Mesendoderm (in vitro differentiated cells): ENCODE measurements around the gene CDH2.

Experiments
- DNase-seq: peaks from one replicate; pipeline ENCODE4 v3.0.0; 2013
- H2AK5ac ChIP-seq: 2 replicates; pipeline ENCODE4 v1.6.1; 2013; ENCODE audit warnings: low read length, inconsistent platforms
- H2BK120ac ChIP-seq: 2 replicates; pipeline ENCODE4 v1.6.1; 2013; ENCODE audit warnings: low read depth, mild to moderate bottlenecking, low read length, moderate library complexity, mixed read lengths
- H2BK15ac ChIP-seq: replicated peaks from 2 replicates; pipeline ENCODE4 v1.6.1; 2013; ENCODE audit warnings: low read depth, mild to moderate bottlenecking, moderate library complexity
- H2BK5ac ChIP-seq: 2 replicates; pipeline ENCODE4 v1.6.1; 2013; ENCODE audit warnings: low read length, inconsistent platforms
- H3K18ac ChIP-seq: 2 replicates; pipeline ENCODE4 v1.6.1; 2013; ENCODE audit warnings: mild to moderate bottlenecking, low read length, mixed read lengths
- H3K23ac ChIP-seq: one replicate; pipeline ENCODE4 v1.6.1; 2013; ENCODE audit warnings: low read length
- H3K27ac ChIP-seq: 2 replicates; pipeline ENCODE4 v1.5.1; 2013; ENCODE audit warnings: low read depth, mild to moderate bottlenecking, inconsistent platforms, low read length, moderate library complexity
- H3K27me3 ChIP-seq: 2 replicates; pipeline ENCODE4 v1.6.1; 2013; ENCODE audit warnings: low read length, control low read depth, mild to moderate bottlenecking, inconsistent platforms; ENCODE audit not compliant: insufficient read depth, poor library complexity
- H3K36me3 ChIP-seq: 2 replicates; pipeline ENCODE4 v1.6.1; 2013; ENCODE audit warnings: low read length, inconsistent platforms; ENCODE audit not compliant: control insufficient read depth, insufficient read depth
- H3K4ac ChIP-seq: one replicate; pipeline ENCODE4 v1.6.1; 2013; ENCODE audit warnings: low read depth, mild to moderate bottlenecking, low read length, moderate library complexity
- H3K4me1 ChIP-seq: 2 replicates; pipeline ENCODE4 v1.6.1; 2013; ENCODE audit warnings: low read depth, low read length, inconsistent platforms; ENCODE audit not compliant: control insufficient read depth
- H3K4me2 ChIP-seq: 2 replicates; pipeline ENCODE4 v1.6.1; 2013; ENCODE audit warnings: low read length
- H3K4me3 ChIP-seq: 2 replicates; pipeline ENCODE4 v1.5.1; 2013; ENCODE audit warnings: mild to moderate bottlenecking, low read length
- H3K56ac ChIP-seq: one replicate; pipeline ENCODE4 v1.6.1; 2013; ENCODE audit warnings: low read length
- H3K79me1 ChIP-seq: 2 replicates; pipeline ENCODE4 v1.6.1; 2013; ENCODE audit warnings: low read length, inconsistent platforms
- H3K79me2 ChIP-seq: 2 replicates; pipeline ENCODE4 v1.6.1; 2013; ENCODE audit warnings: mild to moderate bottlenecking, low read length; ENCODE audit not compliant: control insufficient read depth, insufficient read depth
- H3K9ac ChIP-seq: 2 replicates; pipeline ENCODE4 v1.6.1; 2013; ENCODE audit warnings: low read length, inconsistent platforms
- H4K5ac ChIP-seq: one replicate; pipeline ENCODE4 v1.6.1; 2013; ENCODE audit warnings: low read length
- H4K8ac ChIP-seq: one replicate; pipeline ENCODE4 v1.6.1; 2013; ENCODE audit warnings: low read depth, mild to moderate bottlenecking, control low read depth, low read length, moderate library complexity
- WGBS: extraction: QIAGEN DNeasy Blood & Tissue Kit; methylation state at CpG from one replicate; pipeline ENCODE4 v1.1.7; 2013; ENCODE audit warnings: low lambda C conversion rate, missing lambda C conversion rate; ENCODE audit not compliant: insufficient coverage; ENCODE audit errors: extremely low coverage; 5-methylcytosine and 5-hydroxymethylcytosine counted together

CDH2 gene

DNA sequence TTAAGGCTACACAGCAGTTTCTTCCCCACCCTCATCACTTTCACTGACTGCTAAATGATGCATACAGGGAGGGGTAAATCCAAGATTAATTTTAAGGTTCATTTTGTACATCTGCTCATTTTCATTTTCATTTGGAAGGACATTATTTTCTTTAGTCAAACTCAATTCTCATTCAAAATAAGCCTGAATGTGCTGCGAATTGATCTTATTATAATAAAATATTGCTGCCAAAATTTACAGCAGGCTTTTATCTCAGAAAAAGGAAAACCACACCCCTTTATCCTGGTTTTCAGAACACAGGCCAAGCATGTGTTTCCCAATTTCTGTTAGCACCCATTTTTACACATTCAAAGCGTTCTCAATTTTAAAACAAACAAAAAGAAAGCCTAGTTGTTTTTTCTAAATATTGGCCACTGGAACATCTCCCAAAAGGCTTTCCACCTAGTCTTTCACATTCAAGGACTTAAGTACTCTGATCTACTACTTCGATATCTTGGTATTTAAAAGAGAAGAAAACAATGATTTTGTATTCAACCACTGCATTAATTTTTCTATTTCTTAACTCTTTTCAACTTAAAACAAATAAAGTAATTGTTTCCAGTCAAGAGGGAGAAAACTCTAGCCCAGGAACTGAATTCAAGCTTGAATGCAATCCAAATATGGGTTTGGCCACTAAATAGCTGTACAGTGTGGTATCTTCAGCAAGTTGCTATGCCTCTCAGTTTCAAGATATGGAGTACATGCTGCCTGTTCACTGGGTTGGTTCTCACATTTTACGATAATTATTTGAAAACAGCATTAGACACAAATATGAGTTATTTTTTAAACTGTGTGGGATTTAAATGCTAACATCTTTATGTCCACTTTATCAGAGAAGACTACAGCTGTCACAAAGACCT, 52.5 kb downstream of the CDH2 start:
- no peak for DNase-seq
- no peak overlapping the region for H2BK5ac ChIP-seq
- no peak overlapping the region for H3K27ac ChIP-seq
- H4K5ac ChIP-seq = no peak overlapping the region
- H4K8ac ChIP-seq = no peak overlapping the region
- WGBS = no CpG with 5 or more reads among the region's 4 CpGs
- no peak overlapping the region for H3K23ac ChIP-seq
- H2BK15ac ChIP-seq = no peak overlapping the region
- peaks cover 21% of the 10 kb centered on the region for H3K79me1 ChIP-seq
- no peak overlapping the region for H3K4me2 ChIP-seq
- no peak overlapping the region for H3K4ac ChIP-seq
- H3K79me2 ChIP-seq = peaks cover 31% of the 10 kb centered on the region
- no peaks in the 10 kb centered on the region for H3K27me3 ChIP-seq
- H3K36me3 ChIP-seq = no peaks in the 10 kb centered on the region
- H2BK120ac ChIP-seq = no peak overlapping the region
- no peak overlapping the region for H3K4me3 ChIP-seq
- no peak overlapping the region for H2AK5ac ChIP-seq
- H3K56ac ChIP-seq = no peak overlapping the region
- no peak overlapping the region for H3K18ac ChIP-seq
- H3K4me1 ChIP-seq = no peaks in the 10 kb centered on the region
- H3K9ac ChIP-seq = no peak overlapping the region

DNA sequence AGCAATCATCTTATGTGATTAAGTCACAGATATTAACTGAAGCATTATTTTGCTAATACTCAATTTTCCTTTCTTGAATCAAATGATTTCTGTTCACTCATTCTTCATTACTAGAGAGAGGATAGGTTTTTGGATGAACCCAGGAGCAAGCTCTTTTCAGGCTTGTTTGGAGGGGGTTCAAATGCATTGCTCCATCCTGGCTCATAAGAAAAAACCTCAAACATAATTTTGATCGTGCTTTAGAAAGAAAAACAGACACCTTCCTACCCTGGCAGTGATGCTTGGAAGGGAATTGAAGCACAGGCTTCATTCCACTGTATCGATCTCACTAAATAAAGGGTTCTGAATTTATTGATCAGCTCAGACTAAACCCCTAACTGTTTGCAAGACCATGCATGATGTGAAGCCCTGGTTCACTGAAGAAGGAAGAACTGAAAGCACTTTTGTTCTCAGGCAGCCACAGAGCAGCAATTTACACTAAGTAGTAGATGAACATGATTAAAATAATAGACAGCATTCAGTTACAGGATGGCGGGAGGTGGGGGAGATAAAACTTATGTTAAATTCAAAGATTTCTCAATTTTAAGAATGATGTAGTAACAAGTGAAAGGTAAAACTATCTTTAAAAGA, 53.4 kb downstream of the CDH2 start:
- H2BK5ac ChIP-seq = no peak overlapping the region
- H3K23ac ChIP-seq = no peak overlapping the region
- no peaks in the 10 kb centered on the region for H3K36me3 ChIP-seq
- no peaks in the 10 kb centered on the region for H3K4me1 ChIP-seq
- H3K18ac ChIP-seq = no peak overlapping the region
- H2AK5ac ChIP-seq = no peak overlapping the region
- H4K5ac ChIP-seq = no peak overlapping the region
- no peak overlapping the region for H2BK120ac ChIP-seq
- DNase-seq = no peak
- H3K27ac ChIP-seq = no peak overlapping the region
- WGBS = no CpG with 5 or more reads among the region's 3 CpGs
- no peak overlapping the region for H2BK15ac ChIP-seq
- no peak overlapping the region for H3K4me3 ChIP-seq
- H3K56ac ChIP-seq = no peak overlapping the region
- H3K79me2 ChIP-seq = peaks cover 32% of the 10 kb centered on the region
- no peak overlapping the region for H3K9ac ChIP-seq
- peaks cover 23% of the 10 kb centered on the region for H3K79me1 ChIP-seq
- no peak overlapping the region for H3K4ac ChIP-seq
- H3K27me3 ChIP-seq = no peaks in the 10 kb centered on the region
- no peak overlapping the region for H4K8ac ChIP-seq
- no peak overlapping the region for H3K4me2 ChIP-seq

DNA sequence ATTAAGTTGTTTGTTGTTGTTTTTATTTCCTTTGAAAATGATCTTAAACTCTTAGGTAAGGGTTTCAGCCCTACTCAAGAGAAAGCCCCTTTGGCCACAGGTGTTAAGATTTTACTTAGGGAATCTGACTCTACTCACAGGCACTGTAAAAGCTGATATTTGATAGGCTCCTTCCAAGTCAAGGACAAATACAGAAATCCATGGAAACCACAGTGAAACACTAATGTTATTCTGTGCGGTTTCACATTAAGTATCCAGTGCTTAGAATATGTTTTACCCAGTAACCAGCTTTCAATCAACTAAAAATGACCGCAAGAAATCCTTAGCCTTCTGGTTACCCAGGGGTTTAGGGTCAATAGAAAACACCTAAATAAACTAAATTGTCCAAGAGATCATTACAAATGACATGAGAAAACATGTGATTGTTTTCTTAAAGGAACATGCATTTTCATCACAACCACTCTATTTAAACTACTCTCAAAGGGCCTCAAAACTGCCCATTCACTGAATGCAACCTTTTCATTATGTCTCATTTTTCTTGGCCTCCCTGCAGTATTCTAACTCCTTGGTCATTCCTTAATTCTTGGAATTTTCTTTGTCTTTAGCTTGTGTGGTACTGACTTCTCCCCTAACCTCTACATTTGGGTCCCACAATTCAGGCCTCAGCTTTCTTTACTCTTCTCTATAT, 56.0 kb downstream of the CDH2 start:
- peaks cover 2% of the 10 kb centered on the region for H3K4me1 ChIP-seq
- H3K36me3 ChIP-seq = no peaks in the 10 kb centered on the region
- no peak overlapping the region for H4K5ac ChIP-seq
- WGBS = no CpG with 5 or more reads among the region's 2 CpGs
- no peak overlapping the region for H3K9ac ChIP-seq
- no peak overlapping the region for H4K8ac ChIP-seq
- H2BK15ac ChIP-seq = no peak overlapping the region
- H2BK5ac ChIP-seq = no peak overlapping the region
- no peak overlapping the region for H2AK5ac ChIP-seq
- DNase-seq = no peak
- peaks cover 30% of the 10 kb centered on the region for H3K79me2 ChIP-seq
- no peak overlapping the region for H3K4me3 ChIP-seq
- H3K56ac ChIP-seq = no peak overlapping the region
- H3K18ac ChIP-seq = no peak overlapping the region
- no peak overlapping the region for H3K27ac ChIP-seq
- H2BK120ac ChIP-seq = no peak overlapping the region
- no peak overlapping the region for H3K4me2 ChIP-seq
- H3K27me3 ChIP-seq = no peaks in the 10 kb centered on the region
- no peak overlapping the region for H3K4ac ChIP-seq
- H3K79me1 ChIP-seq = peaks cover 19% of the 10 kb centered on the region
- no peak overlapping the region for H3K23ac ChIP-seq

DNA sequence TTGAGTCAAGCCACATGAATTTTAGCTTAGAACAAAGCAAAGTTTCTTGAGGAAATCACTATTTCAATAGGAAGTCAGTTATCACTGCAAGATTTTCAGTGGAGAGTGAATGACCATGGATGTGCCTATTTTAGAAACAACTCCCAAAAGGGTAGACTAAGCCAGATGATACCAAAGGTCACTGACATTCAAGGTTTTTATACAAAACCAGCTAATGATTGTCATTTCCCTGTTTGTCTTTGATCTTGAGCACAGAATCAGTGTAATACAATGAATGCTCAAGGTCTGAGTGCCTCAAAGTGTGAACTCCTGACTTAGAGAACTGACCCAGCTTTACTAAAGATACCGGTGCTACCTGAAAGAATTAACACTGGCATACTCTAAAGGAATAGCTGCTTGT, 60.5 kb downstream of the CDH2 start:
- peaks cover 15% of the 10 kb centered on the region for H3K4me1 ChIP-seq
- H3K56ac ChIP-seq = no peak overlapping the region
- no peak overlapping the region for H3K4me3 ChIP-seq
- H4K5ac ChIP-seq = no peak overlapping the region
- H3K79me2 ChIP-seq = peaks cover 31% of the 10 kb centered on the region
- H3K4me2 ChIP-seq = no peak overlapping the region
- whole genome bisulfite sequencing = no CpG with 5 or more reads among the region's 1 CpG
- H3K27ac ChIP-seq = no peak overlapping the region
- H2BK15ac ChIP-seq = no peak overlapping the region
- H3K36me3 ChIP-seq = no peaks in the 10 kb centered on the region
- no peak overlapping the region for H3K18ac ChIP-seq
- no peaks in the 10 kb centered on the region for H3K27me3 ChIP-seq
- no peak overlapping the region for H2AK5ac ChIP-seq
- no peak overlapping the region for H3K4ac ChIP-seq
- peaks cover 13% of the 10 kb centered on the region for H3K79me1 ChIP-seq
- no peak overlapping the region for H2BK120ac ChIP-seq
- H4K8ac ChIP-seq = no peak overlapping the region
- no peak overlapping the region for H3K23ac ChIP-seq
- H3K9ac ChIP-seq = no peak overlapping the region
- DNase-seq = no peak
- no peak overlapping the region for H2BK5ac ChIP-seq

DNA sequence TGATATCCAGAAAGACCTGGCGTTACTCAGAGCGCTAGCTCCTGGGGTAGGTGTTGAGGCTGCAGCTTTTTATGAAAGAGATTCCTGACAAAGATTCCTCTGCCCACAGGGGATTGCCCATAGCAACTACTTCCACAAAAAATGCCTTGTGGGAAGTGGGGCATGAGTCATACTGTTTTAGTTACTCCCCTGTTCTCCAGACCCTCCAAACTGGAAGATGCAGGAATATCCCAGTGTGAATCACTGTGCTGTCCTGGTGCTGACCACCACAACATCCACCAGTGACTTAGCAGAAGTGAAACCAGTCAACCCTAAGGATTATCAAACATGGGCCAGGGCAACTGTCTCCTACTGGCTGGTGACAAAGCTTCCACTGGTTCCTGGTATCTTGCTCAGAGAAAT, 61.8 kb downstream of the CDH2 start:
- H3K18ac ChIP-seq = no peak overlapping the region
- no peak overlapping the region for H3K9ac ChIP-seq
- no CpG with 5 or more reads among the region's 2 CpGs for WGBS
- peak; percentile 91 for DNase-seq
- no peak overlapping the region for H4K8ac ChIP-seq
- H2BK15ac ChIP-seq = no peak overlapping the region
- no peak overlapping the region for H2AK5ac ChIP-seq
- H3K4ac ChIP-seq = no peak overlapping the region
- no peak overlapping the region for H3K4me3 ChIP-seq
- H4K5ac ChIP-seq = no peak overlapping the region
- H3K4me2 ChIP-seq = no peak overlapping the region
- peaks cover 12% of the 10 kb centered on the region for H3K79me1 ChIP-seq
- no peak overlapping the region for H2BK120ac ChIP-seq
- H3K56ac ChIP-seq = no peak overlapping the region
- no peak overlapping the region for H3K23ac ChIP-seq
- no peaks in the 10 kb centered on the region for H3K27me3 ChIP-seq
- H2BK5ac ChIP-seq = peak overlapping the region; percentile 44
- no peaks in the 10 kb centered on the region for H3K36me3 ChIP-seq
- H3K4me1 ChIP-seq = peaks cover 26% of the 10 kb centered on the region
- H3K79me2 ChIP-seq = peaks cover 39% of the 10 kb centered on the region
- H3K27ac ChIP-seq = peak overlapping the region; percentile 54
